Thyroid gland (tissue), 4 donors: Measurements from ENCODE around the gene CCN5.

Experiments used
- POLR2A ChIP-seq, 2 donors: fragments of 450-650 bp; IDR thresholded peaks; one replicate each; pipeline ENCODE4 v1.6.1; 2017; ENCODE audit warnings: antibody characterized with exemption in 2 of 2, mild to moderate bottlenecking in 2 of 2, moderate library complexity in 1 of 2
- TF ChIP-seq, protein P1 (sequence below), 6 experiments: fragments of 200-600 bp in 3 of 6; fragments of 450-650 bp in 3 of 6; sonication (generic) in 3 of 6; IDR thresholded peaks; one replicate each; pipeline ENCODE4 v1.5.1; 2016 to 2019; ENCODE audit warnings: antibody characterized with exemption in 6 of 6, mild to moderate bottlenecking in 2 of 6, inconsistent platforms in 1 of 6, moderate library complexity in 1 of 6

DNA sequence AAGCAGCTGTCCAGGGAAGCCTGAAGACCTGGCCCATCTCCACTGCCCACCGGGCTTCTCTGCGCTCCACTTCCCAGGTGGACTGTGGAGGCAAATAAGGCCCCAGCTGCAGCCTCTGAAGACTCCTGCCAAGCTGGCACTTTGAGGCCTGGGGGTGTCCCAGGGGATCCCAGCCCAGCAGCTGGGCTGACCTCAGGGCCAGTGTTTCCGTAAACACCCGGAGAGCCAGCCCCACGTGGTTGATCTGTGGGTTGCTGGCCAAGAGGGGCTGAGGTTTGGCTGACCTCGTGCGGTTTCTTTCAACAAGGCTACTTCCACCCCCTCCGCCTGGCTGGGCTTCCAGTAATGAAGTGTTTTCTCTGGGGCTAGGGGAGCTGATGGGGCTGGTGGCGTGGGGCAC, 12.4 kb upstream of the CCN5 start:
- TF ChIP-seq, protein P1, sequence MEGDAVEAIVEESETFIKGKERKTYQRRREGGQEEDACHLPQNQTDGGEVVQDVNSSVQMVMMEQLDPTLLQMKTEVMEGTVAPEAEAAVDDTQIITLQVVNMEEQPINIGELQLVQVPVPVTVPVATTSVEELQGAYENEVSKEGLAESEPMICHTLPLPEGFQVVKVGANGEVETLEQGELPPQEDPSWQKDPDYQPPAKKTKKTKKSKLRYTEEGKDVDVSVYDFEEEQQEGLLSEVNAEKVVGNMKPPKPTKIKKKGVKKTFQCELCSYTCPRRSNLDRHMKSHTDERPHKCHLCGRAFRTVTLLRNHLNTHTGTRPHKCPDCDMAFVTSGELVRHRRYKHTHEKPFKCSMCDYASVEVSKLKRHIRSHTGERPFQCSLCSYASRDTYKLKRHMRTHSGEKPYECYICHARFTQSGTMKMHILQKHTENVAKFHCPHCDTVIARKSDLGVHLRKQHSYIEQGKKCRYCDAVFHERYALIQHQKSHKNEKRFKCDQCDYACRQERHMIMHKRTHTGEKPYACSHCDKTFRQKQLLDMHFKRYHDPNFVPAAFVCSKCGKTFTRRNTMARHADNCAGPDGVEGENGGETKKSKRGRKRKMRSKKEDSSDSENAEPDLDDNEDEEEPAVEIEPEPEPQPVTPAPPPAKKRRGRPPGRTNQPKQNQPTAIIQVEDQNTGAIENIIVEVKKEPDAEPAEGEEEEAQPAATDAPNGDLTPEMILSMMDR (IDR thresholded peaks at IDR 0.05): no peak
- no peak for TF ChIP-seq POLR2A (IDR thresholded peaks at IDR 0.05)
